Tibial nerve (tissue), 4 donors: Measurements from ENCODE around the gene RBM19. TPM values are rescaled to one million over a fixed set of nuclear protein-coding genes. Genes with fewer than 3 reads are reported as not detected.
A peak's percentile ranks its signal among the peaks of the same experiment; 100 is the strongest.

ENCODE experiments used
- DNase-seq, 2 donors: peaks; one replicate each; pipeline ENCODE4 v3.0.0-alpha.2; 2019; ENCODE audit warnings: low spot score in 2 of 2
- H3K27ac ChIP-seq, 4 donors: fragments of 200-600 bp; sonication (generic) in 3 of 4; one replicate each; pipeline ENCODE4 v1.5.1; 2017 to 2019; ENCODE audit warnings: mild to moderate bottlenecking in 1 of 4
- H3K27me3 ChIP-seq, 2 donors: fragments of 200-600 bp; sonication (generic) in 1 of 2; one replicate each; pipeline versions ENCODE4 v1.5.1 to v1.6.0; 2017 to 2019
- H3K36me3 ChIP-seq, 3 donors: fragments of 200-600 bp; sonication (generic); one replicate each; pipeline ENCODE4 v1.5.1; 2018 to 2019
- H3K4me1 ChIP-seq, 4 donors: fragments of 200-600 bp; sonication (generic) in 3 of 4; one replicate each; pipeline ENCODE4 v1.5.1; 2017 to 2019
- H3K4me3 ChIP-seq, 4 donors: fragments of 200-600 bp; sonication (generic) in 3 of 4; one replicate each; pipeline ENCODE4 v1.5.1; 2017 to 2019; ENCODE audit warnings: mild to moderate bottlenecking in 1 of 4, moderate library complexity in 1 of 4
- H3K9me3 ChIP-seq, 4 donors: fragments of 200-600 bp; sonication (generic) in 3 of 4; one replicate each; pipeline ENCODE4 v1.5.1; 2017 to 2019
- EP300 ChIP-seq, 2 donors: sonication (generic); formaldehyde crosslinking; IDR thresholded peaks; one replicate each; pipeline ENCODE4 v1.6.1; 2017; ENCODE audit warnings: antibody characterized with exemption in 2 of 2, mild to moderate bottlenecking in 1 of 2
- POLR2A ChIP-seq, 2 donors: fragments of 450-650 bp; IDR thresholded peaks; one replicate each; pipeline ENCODE4 v1.6.1; 2017; ENCODE audit warnings: antibody characterized with exemption in 2 of 2, mild to moderate bottlenecking in 2 of 2, moderate library complexity in 2 of 2
- WGBS, 2 donors: methylation state at CpG; one replicate each; pipeline ENCODE4 v1.1.5; 2018; 5-methylcytosine and 5-hydroxymethylcytosine counted together
- total RNA-seq, 4 donors: library from RNA; depleted of rRNA; stranded (reverse); fragments of >200 nt; gene quantifications; one replicate each; pipeline ENCODE4 v1.1.0, GENCODE V29; 2016
- TF ChIP-seq, protein P1 (sequence below), 5 experiments: fragments of 200-600 bp in 3 of 5; fragments of 450-650 bp in 2 of 5; sonication (generic) in 3 of 5; IDR thresholded peaks; one replicate each; pipeline ENCODE4 v1.5.1; 2016 to 2019; ENCODE audit warnings: antibody characterized with exemption in 5 of 5, mild to moderate bottlenecking in 3 of 5, moderate library complexity in 2 of 5

The RBM19 gene
- total RNA-seq, 4 donors from 2014 or later: 32.0 to 57.9 (median 38.9) TPM

DNA sequence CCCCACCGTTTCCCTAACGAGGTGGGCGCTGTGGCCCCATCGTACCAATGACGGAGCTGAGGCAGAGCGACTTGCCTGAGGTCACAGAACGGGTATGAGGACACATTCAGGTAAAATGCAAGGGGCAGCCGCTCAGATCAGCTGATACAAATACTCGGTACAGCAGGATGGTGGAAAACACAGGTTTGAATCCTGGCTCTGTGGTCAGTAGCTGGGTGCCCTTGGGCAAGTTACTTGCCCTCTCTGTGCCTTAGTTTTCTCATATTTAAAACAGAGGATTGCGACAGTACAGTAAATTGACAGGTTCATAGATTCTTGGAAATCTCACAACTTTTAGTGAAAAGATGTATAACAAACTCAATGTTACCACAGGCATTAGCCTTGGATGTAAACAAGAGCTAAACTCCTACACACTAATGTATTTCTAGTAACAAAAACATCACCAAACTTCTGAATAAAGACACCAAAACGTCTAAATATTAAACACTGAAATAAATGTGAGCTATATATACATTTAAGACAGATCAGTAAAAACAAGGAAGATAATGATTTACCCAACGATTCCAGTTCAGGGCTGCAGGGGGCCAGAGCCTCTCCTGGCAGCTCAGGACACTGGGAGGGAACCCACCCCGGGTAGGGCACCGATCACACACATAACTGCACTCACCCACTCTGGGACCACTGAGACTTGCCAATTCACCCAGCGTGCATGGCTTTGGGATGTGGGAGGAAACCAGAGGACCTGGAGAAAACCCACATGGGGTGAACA, 128.4 kb downstream of the RBM19 start:
- WGBS, 2 donors: 73 to 75% methylated on average over 15 of the region's 15 CpGs
- no peak for DNase-seq
- H3K36me3 ChIP-seq: peaks cover 0 to 42% (median 0%) of the 10 kb centered on the region in 3 donors
- no peaks in the 10 kb centered on the region for H3K4me1 ChIP-seq
- no peaks in the 10 kb centered on the region for H3K9me3 ChIP-seq
- no peak overlapping the region for H3K27ac ChIP-seq
- no peak overlapping the region for H3K4me3 ChIP-seq
- no peaks in the 10 kb centered on the region for H3K27me3 ChIP-seq
- TF ChIP-seq EP300 (IDR thresholded peaks at IDR 0.05): no peak
- TF ChIP-seq, protein P1, sequence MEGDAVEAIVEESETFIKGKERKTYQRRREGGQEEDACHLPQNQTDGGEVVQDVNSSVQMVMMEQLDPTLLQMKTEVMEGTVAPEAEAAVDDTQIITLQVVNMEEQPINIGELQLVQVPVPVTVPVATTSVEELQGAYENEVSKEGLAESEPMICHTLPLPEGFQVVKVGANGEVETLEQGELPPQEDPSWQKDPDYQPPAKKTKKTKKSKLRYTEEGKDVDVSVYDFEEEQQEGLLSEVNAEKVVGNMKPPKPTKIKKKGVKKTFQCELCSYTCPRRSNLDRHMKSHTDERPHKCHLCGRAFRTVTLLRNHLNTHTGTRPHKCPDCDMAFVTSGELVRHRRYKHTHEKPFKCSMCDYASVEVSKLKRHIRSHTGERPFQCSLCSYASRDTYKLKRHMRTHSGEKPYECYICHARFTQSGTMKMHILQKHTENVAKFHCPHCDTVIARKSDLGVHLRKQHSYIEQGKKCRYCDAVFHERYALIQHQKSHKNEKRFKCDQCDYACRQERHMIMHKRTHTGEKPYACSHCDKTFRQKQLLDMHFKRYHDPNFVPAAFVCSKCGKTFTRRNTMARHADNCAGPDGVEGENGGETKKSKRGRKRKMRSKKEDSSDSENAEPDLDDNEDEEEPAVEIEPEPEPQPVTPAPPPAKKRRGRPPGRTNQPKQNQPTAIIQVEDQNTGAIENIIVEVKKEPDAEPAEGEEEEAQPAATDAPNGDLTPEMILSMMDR (IDR thresholded peaks at IDR 0.05): peak in 1 of 5 experiments; percentile 8

DNA sequence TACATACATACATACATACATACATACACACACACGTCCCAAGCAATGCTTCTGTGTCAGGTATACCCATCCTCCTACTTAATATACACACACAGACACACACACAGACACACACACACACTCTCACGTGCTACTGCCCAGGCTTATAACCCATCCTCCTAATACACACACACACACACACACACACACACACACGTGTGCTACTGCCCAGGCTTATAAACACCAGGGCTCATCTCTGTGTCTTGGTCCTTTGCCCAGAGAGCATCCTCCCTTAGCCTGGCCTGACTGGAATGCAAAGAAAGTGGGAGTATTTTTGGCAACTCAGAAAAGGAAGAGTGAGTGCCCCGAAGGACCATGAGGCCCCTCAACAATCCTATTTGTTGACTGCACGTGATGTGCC, 129.0 kb downstream of the RBM19 start:
- DNase-seq: no peak

DNA sequence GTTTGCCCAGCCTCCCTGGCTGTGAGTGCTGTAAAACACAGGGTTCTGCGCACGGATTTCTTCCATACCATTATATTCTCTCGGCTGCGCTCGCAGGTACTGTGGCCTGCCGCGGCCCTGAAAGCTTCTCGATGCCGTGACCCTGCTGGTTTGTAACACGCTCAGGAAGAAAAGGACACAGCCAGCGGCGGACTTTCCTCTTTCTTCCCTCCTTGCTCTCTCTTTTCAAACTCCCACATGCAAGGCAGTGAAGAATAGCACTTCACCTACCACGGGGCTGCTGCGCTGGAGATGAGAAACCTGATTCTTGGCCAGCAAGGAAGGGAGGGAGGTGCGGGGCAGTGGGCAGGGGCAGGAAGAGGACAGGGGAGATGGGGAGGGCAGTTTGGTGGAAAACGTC, 130.2 kb downstream of the RBM19 start:
- no peak for TF ChIP-seq POLR2A (IDR thresholded peaks at IDR 0.05)
- TF ChIP-seq, protein P1 (IDR thresholded peaks at IDR 0.05): no peak
- TF ChIP-seq EP300 (IDR thresholded peaks at IDR 0.05): no peak
- Histone ChIP-seq H3K4me1 (peaks cover 0 to 11% (median 0%) of the 10 kb centered on the region in 4 donors), H3K36me3 (peaks cover 0 to 27% (median 0%) of the 10 kb centered on the region in 3 donors), H3K27ac (no peak overlapping the region), H3K9me3 (no peaks in the 10 kb centered on the region), H3K4me3 (no peak overlapping the region), H3K27me3 (no peaks in the 10 kb centered on the region)
- DNase-seq: no peak
- 70 to 75% methylated on average over 16 of the region's 16 CpGs for WGBS, 2 donors

More for the DNA sequence above, 129.0 kb downstream of the RBM19 start:
- H3K9me3 ChIP-seq: no peaks in the 10 kb centered on the region
- H3K4me3 ChIP-seq: no peak overlapping the region
- H3K36me3 ChIP-seq: peaks cover 0 to 36% (median 0%) of the 10 kb centered on the region in 3 donors
- WGBS, 2 donors: 53 to 56% methylated on average over 5 of the region's 5 CpGs
- no peaks in the 10 kb centered on the region for H3K4me1 ChIP-seq
- H3K27ac ChIP-seq: no peak overlapping the region
- no peaks in the 10 kb centered on the region for H3K27me3 ChIP-seq
- TF ChIP-seq, protein P1 (IDR thresholded peaks at IDR 0.05): no peak
- TF ChIP-seq EP300 (IDR thresholded peaks at IDR 0.05) (no peak), POLR2A (IDR thresholded peaks at IDR 0.05) (no peak)

DNA sequence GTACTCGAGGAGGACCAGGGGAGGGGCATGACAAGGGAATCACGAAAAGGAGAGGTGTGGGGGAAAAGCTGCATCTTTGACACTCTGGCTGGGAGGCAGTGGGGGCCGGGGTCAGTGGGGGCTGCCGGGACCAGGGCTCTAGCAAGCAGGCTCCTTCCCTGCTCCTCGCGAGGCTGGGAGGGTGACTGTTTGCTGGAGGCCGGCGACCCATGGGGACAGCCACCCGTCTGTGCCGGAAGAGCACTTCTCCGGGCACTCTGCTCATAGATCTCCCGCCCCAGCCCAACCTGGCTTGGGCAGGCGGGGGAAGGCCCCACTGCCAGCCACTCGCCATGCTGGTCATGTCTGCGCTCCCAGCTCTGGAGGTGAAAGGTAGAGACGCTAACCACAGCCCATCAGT, 130.7 kb downstream of the RBM19 start:
- TF ChIP-seq, protein P1 (IDR thresholded peaks at IDR 0.05): no peak
- no peak for TF ChIP-seq POLR2A (IDR thresholded peaks at IDR 0.05)
- TF ChIP-seq EP300 (IDR thresholded peaks at IDR 0.05): no peak
- Histone ChIP-seq H3K27me3 (no peaks in the 10 kb centered on the region), H3K36me3 (peaks cover 0 to 22% (median 0%) of the 10 kb centered on the region in 3 donors), H3K27ac (no peak overlapping the region), H3K4me1 (peaks cover 0 to 15% (median 0%) of the 10 kb centered on the region in 4 donors), H3K9me3 (no peaks in the 10 kb centered on the region), H3K4me3 (no peak overlapping the region)
- DNase-seq: no peak
- WGBS, 2 donors: 89 to 95% methylated on average over 12 to 16 of the region's 16 CpGs

DNA sequence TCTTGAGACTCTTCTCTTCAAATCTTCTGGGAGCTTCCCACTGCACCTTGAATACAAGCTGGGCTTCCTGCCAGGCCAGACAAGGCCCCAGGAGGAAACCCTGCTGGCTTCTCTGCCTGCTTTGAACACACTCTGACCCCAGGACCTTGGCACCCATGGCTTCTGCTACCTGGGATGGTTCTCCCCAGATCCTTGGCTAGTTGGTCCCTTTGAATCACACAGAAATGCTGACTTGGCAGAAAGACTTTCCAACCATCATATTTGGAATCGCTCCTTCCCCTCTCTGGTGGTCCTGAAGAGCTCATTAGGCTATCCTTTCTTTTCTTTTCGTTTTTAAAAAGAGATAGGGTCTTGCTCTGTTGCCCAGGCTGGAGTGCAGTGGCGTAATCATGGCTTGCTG, 132.7 kb downstream of the RBM19 start:
- peaks cover 0 to 15% (median 0%) of the 10 kb centered on the region in 4 donors for H3K4me1 ChIP-seq
- no peak overlapping the region for H3K4me3 ChIP-seq
- DNase-seq: no peak
- peaks cover 0 to 15% (median 0%) of the 10 kb centered on the region in 3 donors for H3K36me3 ChIP-seq
- H3K9me3 ChIP-seq: no peaks in the 10 kb centered on the region
- TF ChIP-seq POLR2A (IDR thresholded peaks at IDR 0.05) (no peak), EP300 (IDR thresholded peaks at IDR 0.05) (no peak)
- TF ChIP-seq, protein P1 (IDR thresholded peaks at IDR 0.05): no peak
- H3K27ac ChIP-seq: no peak overlapping the region
- WGBS, 2 donors: 89 to 93% methylated on average over 3 of the region's 3 CpGs
- no peaks in the 10 kb centered on the region for H3K27me3 ChIP-seq
